GM21390 (cell line): ENCODE data around the gene ZFHX2.

Source experiments
- ATAC-seq: cut with Tn5 transposase; IDR thresholded peaks from one replicate; pipeline ENCODE4 v1.9.1; 2021; ENCODE audit not compliant: unreplicated experiment

Gene ZFHX2

GRCh38 chr14:23561873-23562821 lies 10.6 kb upstream of the ZFHX2 start:
- no peak for ATAC-seq

GRCh38 chr14:23561259-23561658 lies 9.7 kb upstream of the ZFHX2 start:
- no peak for ATAC-seq

- ATAC-seq: no peak
Measured at GRCh38 chr14:23559926-23560520, 8.5 kb upstream of the ZFHX2 start.

- no peak for ATAC-seq
Measured at GRCh38 chr14:23559010-23559925, 7.7 kb upstream of the ZFHX2 start.

GRCh38 chr14:23558346-23559009 lies 6.9 kb upstream of the ZFHX2 start:
- ATAC-seq: no peak

- no peak for ATAC-seq
Measured at GRCh38 chr14:23557946-23558345, 6.4 kb upstream of the ZFHX2 start.

GRCh38 chr14:23557521-23557920 lies 6.0 kb upstream of the ZFHX2 start:
- no peak for ATAC-seq

GRCh38 chr14:23556700-23557440 lies 5.3 kb upstream of the ZFHX2 start:
- no peak for ATAC-seq

- peak; percentile 84 for ATAC-seq
Measured at GRCh38 chr14:23555882-23556699, 4.5 kb upstream of the ZFHX2 start, which contains the start of gene THTPA. Gene THTPA (plus strand): TSS chr14:23556271. CDS start chr14:23556758, 487 bp downstream.

GRCh38 chr14:23555533-23555881 lies 3.9 kb upstream of the ZFHX2 start:
- no peak for ATAC-seq

- ATAC-seq: no peak
Measured at GRCh38 chr14:23550812-23551265, 726 bp downstream of the ZFHX2 start.

GRCh38 chr14:23550131-23550811 lies 1.3 kb downstream of the ZFHX2 start:
- no peak for ATAC-seq

GRCh38 chr14:23548351-23549318 lies 2.9 kb downstream of the ZFHX2 start:
- ATAC-seq: no peak

- no peak for ATAC-seq
Measured at GRCh38 chr14:23547924-23548323, 3.6 kb downstream of the ZFHX2 start.

GRCh38 chr14:23546450-23547035 lies 5.0 kb downstream of the ZFHX2 start:
- no peak for ATAC-seq

GRCh38 chr14:23545740-23546365 lies 5.7 kb downstream of the ZFHX2 start:
- ATAC-seq: no peak
